ENCODE data around the gene C2orf42. TPM values are rescaled to one million over a fixed set of nuclear protein-coding genes. Genes with fewer than 3 reads are reported as not detected.
"Not testable (repeated sequence)": the region's sequence is repeated elsewhere in the genome, so short reads cannot be mapped to it uniquely, and the experiment has no call there.

Gene C2orf42
- total RNA-seq, 2 donors from 2014 or later, result 13.7 to 25.5 TPM

DNA sequence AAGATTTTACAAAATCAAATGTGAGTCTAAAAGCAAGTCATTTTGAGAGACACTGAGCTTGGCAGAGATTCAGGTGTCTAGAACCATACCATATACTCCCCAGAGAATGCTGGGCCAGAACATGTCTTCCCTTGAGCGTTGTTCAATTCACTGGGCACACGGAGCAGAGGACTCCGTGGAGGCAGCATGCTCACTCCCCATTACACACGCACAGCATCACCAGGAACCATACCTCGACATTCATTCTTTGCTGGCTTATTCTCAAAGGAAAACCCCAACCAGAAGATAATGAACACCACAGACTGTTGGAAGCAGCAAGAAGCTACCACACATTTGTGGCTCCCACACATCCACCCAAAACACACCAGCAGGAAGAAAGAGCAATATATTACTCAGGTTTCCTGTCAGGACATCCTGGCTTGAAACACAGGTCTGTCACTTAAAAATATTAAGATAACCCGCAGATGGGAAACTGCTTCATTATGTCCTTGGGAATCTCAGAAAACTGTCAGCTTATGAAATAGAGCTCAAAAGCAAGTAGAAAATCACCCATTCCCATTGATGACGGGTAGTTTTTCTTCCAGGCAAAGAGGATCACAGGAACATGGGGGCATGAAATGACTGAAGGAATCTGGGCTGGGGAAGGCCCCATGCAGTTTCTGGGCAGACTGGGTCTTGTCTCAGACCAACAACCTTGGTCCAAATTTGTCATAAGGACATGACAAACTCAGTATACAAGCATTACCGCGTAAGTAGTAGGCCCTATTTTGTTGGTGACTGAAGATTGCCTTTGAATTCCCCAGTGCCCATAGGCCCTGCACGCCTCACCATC, 57.1 kb downstream of the C2orf42 start:
- Histone ChIP-seq H3K27ac (peak overlapping the region; percentile 86 to 87), H3K4me3 (no peak overlapping the region), H3K27me3 (replicated peaks; ENCODE audit: insufficient read depth) (no peaks in the 10 kb centered on the region), H3K36me3 (no peaks in the 10 kb centered on the region), H3K4me1 (ENCODE audit: control insufficient read depth in 1 of 2, low read depth in 2 of 2) (peaks cover 29 to 47% of the 10 kb centered on the region in 2 donors), H3K9me3 (no peaks in the 10 kb centered on the region)
- ATAC-seq (ENCODE audit: insufficient number of reproducible peaks, low FRiP score, low read depth), result no peak
- TF ChIP-seq, protein P1, sequence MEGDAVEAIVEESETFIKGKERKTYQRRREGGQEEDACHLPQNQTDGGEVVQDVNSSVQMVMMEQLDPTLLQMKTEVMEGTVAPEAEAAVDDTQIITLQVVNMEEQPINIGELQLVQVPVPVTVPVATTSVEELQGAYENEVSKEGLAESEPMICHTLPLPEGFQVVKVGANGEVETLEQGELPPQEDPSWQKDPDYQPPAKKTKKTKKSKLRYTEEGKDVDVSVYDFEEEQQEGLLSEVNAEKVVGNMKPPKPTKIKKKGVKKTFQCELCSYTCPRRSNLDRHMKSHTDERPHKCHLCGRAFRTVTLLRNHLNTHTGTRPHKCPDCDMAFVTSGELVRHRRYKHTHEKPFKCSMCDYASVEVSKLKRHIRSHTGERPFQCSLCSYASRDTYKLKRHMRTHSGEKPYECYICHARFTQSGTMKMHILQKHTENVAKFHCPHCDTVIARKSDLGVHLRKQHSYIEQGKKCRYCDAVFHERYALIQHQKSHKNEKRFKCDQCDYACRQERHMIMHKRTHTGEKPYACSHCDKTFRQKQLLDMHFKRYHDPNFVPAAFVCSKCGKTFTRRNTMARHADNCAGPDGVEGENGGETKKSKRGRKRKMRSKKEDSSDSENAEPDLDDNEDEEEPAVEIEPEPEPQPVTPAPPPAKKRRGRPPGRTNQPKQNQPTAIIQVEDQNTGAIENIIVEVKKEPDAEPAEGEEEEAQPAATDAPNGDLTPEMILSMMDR (IDR thresholded peaks at IDR 0.05), result no peak
- no peak for DNase-seq (ENCODE audit: low spot score)

DNA sequence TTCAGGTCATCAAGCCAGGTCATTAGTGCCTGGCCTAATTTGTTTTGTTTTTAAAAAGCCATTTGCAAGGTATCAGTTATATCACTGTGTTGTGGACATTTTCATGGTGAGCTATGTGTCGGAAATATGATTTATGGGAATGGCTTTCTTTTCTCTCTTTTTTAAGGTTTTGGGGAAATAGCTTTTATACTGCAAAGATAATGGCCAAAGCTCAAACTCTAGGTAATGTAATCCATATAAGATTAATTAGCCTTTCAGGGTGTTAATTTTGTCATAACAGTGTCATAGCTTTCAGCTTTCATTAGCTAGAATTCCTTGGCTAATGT, 57.7 kb downstream of the C2orf42 start:
- Histone ChIP-seq H3K4me3 (peak overlapping the region; percentile 68), H3K4me1 (ENCODE audit: control insufficient read depth in 1 of 2, low read depth in 2 of 2) (peaks cover 29 to 47% of the 10 kb centered on the region in 2 donors)
- TF ChIP-seq, protein P1 (IDR thresholded peaks at IDR 0.05), result no peak

GRCh38 chr2:70132244-70133126, 58.3 kb downstream of the C2orf42 start:
- Histone ChIP-seq H3K36me3 (no peaks in the 10 kb centered on the region), H3K4me3 (peak overlapping the region; percentile 68), H3K4me1 (ENCODE audit: control insufficient read depth in 1 of 2, low read depth in 2 of 2) (peaks cover 29 to 48% of the 10 kb centered on the region in 2 donors), H3K27ac (peak overlapping the region; percentile 86 to 87), H3K27me3 (replicated peaks; ENCODE audit: insufficient read depth) (no peaks in the 10 kb centered on the region), H3K9me3 (no peaks in the 10 kb centered on the region)
- no peak for DNase-seq (ENCODE audit: low spot score)
- TF ChIP-seq, protein P1 (IDR thresholded peaks at IDR 0.05), result no peak
- ATAC-seq (ENCODE audit: insufficient number of reproducible peaks, low FRiP score, low read depth), result peak; percentile 54

More for the DNA sequence above, 57.7 kb downstream of the C2orf42 start:
- H3K27ac ChIP-seq, result peak overlapping the region; percentile 86 to 87
- ATAC-seq (ENCODE audit: insufficient number of reproducible peaks, low FRiP score, low read depth) (no peak), DNase-seq (ENCODE audit: low spot score) (no peak)
- no peaks in the 10 kb centered on the region for H3K9me3 ChIP-seq
- H3K27me3 ChIP-seq (replicated peaks; ENCODE audit: insufficient read depth), result no peaks in the 10 kb centered on the region
- no peaks in the 10 kb centered on the region for H3K36me3 ChIP-seq

DNA sequence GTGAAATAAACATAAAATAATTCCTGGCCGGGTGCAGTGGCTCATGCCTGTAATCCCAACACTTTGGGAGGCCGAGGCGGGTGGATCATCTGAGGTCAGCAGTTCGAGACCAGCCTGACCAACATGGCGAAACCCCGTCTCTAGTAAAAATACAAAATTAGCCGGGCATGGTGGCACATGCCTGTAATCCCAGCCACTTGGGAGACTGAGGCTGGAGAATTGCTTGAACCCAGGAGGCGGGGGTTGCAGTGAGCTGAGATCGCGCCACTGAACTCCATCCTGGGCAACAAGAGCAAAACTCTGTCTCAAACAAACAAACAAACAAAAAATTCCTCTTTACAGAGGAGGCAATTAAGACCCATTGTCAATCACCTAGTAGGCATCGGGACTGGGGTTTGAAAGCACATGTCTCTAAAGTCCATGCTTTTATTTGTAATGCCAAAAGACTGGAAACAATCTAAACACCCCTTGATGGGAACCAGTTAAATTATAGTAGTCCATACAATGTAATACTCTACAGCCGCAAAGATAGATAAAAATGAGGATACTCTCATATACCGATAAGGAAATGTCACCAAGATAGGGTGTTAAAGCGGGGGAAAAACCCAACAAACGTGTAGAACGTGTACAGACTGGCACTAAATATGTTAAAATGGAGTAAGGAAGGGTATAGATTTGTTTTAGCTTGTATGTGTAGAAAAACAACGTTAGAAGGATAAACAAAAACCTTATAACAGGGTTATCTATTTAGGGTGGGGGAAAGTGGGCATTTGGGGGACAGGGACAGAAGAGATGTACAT, 59.3 kb downstream of the C2orf42 start:
- H3K27ac ChIP-seq, result peak overlapping the region; percentile 86 to 87
- not testable (repeated sequence) for DNase-seq (ENCODE audit: low spot score); H3K36me3 ChIP-seq; H3K9me3 ChIP-seq; H3K27me3 ChIP-seq (replicated peaks; ENCODE audit: insufficient read depth); ATAC-seq (ENCODE audit: insufficient number of reproducible peaks, low FRiP score, low read depth)
- peak overlapping the region; percentile 68 for H3K4me3 ChIP-seq
- peaks cover 28 to 53% of the 10 kb centered on the region in 2 donors for H3K4me1 ChIP-seq (ENCODE audit: control insufficient read depth in 1 of 2, low read depth in 2 of 2)

DNA sequence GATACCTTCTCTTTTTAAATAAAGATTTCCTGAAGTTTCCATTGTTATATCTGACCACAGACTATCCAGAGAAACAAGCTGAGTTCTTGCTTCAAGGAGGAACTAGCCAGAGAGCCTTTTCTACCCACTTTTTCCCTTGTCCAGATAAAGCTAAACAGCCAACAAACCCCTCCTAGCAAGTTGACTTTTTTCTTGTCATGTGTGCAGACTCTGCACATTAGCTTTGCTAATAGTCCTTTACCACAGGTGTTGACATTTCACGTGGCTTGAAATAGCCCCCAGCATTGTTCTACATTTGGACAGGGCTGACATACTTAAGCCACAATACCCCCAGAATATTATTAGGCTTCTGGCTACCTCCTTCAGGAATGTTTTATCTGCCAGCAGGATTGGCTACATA, 62.8 kb downstream of the C2orf42 start:
- H3K27me3 ChIP-seq (replicated peaks; ENCODE audit: insufficient read depth), result no peaks in the 10 kb centered on the region
- no peaks in the 10 kb centered on the region for H3K36me3 ChIP-seq
- ATAC-seq (ENCODE audit: insufficient number of reproducible peaks, low FRiP score, low read depth) (no peak), DNase-seq (ENCODE audit: low spot score) (no peak)
- H3K4me3 ChIP-seq, result no peak overlapping the region
- H3K9me3 ChIP-seq, result no peaks in the 10 kb centered on the region
- H3K27ac ChIP-seq, result no peak overlapping the region
- peaks cover 28 to 48% of the 10 kb centered on the region in 2 donors for H3K4me1 ChIP-seq (ENCODE audit: control insufficient read depth in 1 of 2, low read depth in 2 of 2)
- TF ChIP-seq, protein P1 (IDR thresholded peaks at IDR 0.05), result no peak
